MM.1S (cell line): ENCODE data around the gene CAMK1.

Experiments used
- DNase-seq: peaks from one replicate; pipeline ENCODE4 v3.0.0-alpha.2; 2015
- H2AFZ ChIP-seq: fragments of 300-600 bp; sonication (generic); 2 replicates; pipeline ENCODE4 v1.6.0; 2016; ENCODE audit warnings: antibody characterized with exemption, low read length
- H3F3A ChIP-seq: fragments of 300-600 bp; sonication (generic); 2 replicates; pipeline ENCODE4 v1.6.1; 2016; ENCODE audit warnings: mild to moderate bottlenecking, antibody characterized with exemption, low read length, moderate library complexity, mixed read lengths; ENCODE audit not compliant: insufficient read depth
- H3K27ac ChIP-seq: fragments of 300-600 bp; sonication (generic); 2 replicates; pipeline ENCODE4 v1.5.1; 2016; ENCODE audit warnings: mild to moderate bottlenecking, low read length
- H3K27me3 ChIP-seq: fragments of 300-600 bp; sonication (generic); replicated peaks from 2 replicates; pipeline ENCODE4 v1.6.0; 2016; ENCODE audit warnings: low read length; ENCODE audit not compliant: insufficient read depth
- H3K36me3 ChIP-seq: fragments of 300-600 bp; sonication (generic); replicated peaks from 2 replicates; pipeline ENCODE4 v1.6.1; 2016; ENCODE audit warnings: mild to moderate bottlenecking, low read length, mixed read lengths; ENCODE audit not compliant: insufficient read depth
- H3K4me1 ChIP-seq: fragments of 300-600 bp; sonication (generic); 2 replicates; pipeline ENCODE4 v1.6.1; 2016; ENCODE audit warnings: low read length, mixed read lengths
- H3K4me2 ChIP-seq: fragments of 300-600 bp; sonication (generic); 2 replicates; pipeline ENCODE4 v1.6.0; 2016; ENCODE audit warnings: low read depth, low read length
- H3K4me3 ChIP-seq: fragments of 300-600 bp; sonication (generic); 2 replicates; pipeline ENCODE4 v1.5.1; 2016; ENCODE audit warnings: low read length, mixed read lengths
- H3K79me2 ChIP-seq: fragments of 300-600 bp; sonication (generic); 2 replicates; pipeline ENCODE4 v1.6.1; 2016; ENCODE audit warnings: mixed run types, low read length, mixed read lengths
- H3K9ac ChIP-seq: fragments of 300-600 bp; sonication (generic); 2 replicates; pipeline ENCODE4 v1.6.1; 2016; ENCODE audit warnings: low read length, mixed read lengths
- H3K9me2 ChIP-seq: fragments of 300-600 bp; sonication (generic); replicated peaks from 2 replicates; pipeline ENCODE4 v1.6.1; 2016; ENCODE audit warnings: mild to moderate bottlenecking, low read length, mixed read lengths; ENCODE audit not compliant: insufficient read depth
- H3K9me3 ChIP-seq: fragments of 300-600 bp; sonication (generic); replicated peaks from 2 replicates; pipeline ENCODE4 v1.6.1; 2016; ENCODE audit warnings: mild to moderate bottlenecking, low read length, mixed read lengths; ENCODE audit not compliant: insufficient read depth
- H4K20me1 ChIP-seq: fragments of 300-600 bp; sonication (generic); 2 replicates; pipeline ENCODE4 v1.6.1; 2016; ENCODE audit warnings: mild to moderate bottlenecking, low read length, moderate library complexity, mixed read lengths; ENCODE audit not compliant: insufficient read depth
- EZH2 ChIP-seq: fragments of 300-600 bp; sonication (generic); optimal IDR thresholded peaks from 2 replicates; pipeline ENCODE3; 2017; ENCODE audit warnings: low read depth, mild to moderate bottlenecking, antibody characterized with exemption, low read length, mixed read lengths
- EZH2phosphoT487 ChIP-seq: fragments of 300-600 bp; sonication (generic); IDR thresholded peaks from 2 replicates; pipeline ENCODE4 v1.6.1; 2018; ENCODE audit warnings: antibody characterized with exemption, low read length
- TF ChIP-seq, protein P1 (sequence below): fragments of 300-600 bp; sonication (generic); IDR thresholded peaks from 2 replicates; pipeline ENCODE4 v1.5.1; 2016; ENCODE audit warnings: antibody characterized with exemption, low read length, mixed read lengths

Gene CAMK1

DNA sequence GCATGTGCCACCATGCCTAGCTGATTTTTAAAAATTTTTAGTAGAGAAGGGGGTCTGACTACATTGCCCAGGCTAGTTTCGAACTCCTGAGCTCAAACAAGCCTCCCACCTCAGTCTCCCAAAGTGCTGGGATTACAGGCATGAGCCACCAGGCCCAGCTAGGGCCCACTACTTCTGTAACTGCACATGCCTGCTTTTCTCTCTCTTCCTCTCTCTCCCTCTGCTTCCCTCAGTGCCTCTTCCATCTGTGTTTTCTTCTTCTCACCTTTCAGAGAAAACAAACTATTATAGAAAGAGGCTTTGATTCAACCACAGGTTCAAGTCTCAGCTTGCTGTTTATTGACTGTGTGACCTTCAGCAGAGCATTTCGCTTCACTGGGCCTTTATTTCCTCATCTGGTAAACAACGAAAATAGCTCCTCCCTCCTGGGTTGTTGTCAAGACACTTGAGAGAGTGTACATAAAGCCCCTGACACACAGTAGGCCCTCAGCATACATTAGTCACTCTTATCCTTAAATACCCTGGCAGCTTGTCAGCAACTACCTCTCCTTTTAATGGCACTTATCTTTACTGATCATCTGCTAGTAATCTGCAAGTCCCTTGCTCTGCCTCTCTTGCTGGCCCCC lies 12.3 kb upstream of the CAMK1 start:
- Histone ChIP-seq H3K9me2 (no peaks in the 10 kb centered on the region), H3K27ac (no peak overlapping the region), H4K20me1 (no peaks in the 10 kb centered on the region), H3K36me3 (0 out of 2 replicates have a peak, but pooled peaks cover 2% of the 10 kb centered on the region), H3K4me1 (no peaks in the 10 kb centered on the region), H3K9me3 (no peaks in the 10 kb centered on the region), H2AFZ (no peak overlapping the region), H3K79me2 (no peaks in the 10 kb centered on the region), H3K27me3 (no peaks in the 10 kb centered on the region), H3F3A (no peaks in the 10 kb centered on the region), H3K4me2 (no peak overlapping the region), H3K9ac (no peak overlapping the region), H3K4me3 (no peak overlapping the region)
- TF ChIP-seq, protein P1, sequence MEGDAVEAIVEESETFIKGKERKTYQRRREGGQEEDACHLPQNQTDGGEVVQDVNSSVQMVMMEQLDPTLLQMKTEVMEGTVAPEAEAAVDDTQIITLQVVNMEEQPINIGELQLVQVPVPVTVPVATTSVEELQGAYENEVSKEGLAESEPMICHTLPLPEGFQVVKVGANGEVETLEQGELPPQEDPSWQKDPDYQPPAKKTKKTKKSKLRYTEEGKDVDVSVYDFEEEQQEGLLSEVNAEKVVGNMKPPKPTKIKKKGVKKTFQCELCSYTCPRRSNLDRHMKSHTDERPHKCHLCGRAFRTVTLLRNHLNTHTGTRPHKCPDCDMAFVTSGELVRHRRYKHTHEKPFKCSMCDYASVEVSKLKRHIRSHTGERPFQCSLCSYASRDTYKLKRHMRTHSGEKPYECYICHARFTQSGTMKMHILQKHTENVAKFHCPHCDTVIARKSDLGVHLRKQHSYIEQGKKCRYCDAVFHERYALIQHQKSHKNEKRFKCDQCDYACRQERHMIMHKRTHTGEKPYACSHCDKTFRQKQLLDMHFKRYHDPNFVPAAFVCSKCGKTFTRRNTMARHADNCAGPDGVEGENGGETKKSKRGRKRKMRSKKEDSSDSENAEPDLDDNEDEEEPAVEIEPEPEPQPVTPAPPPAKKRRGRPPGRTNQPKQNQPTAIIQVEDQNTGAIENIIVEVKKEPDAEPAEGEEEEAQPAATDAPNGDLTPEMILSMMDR, result no peak
- DNase-seq, result no peak

DNA sequence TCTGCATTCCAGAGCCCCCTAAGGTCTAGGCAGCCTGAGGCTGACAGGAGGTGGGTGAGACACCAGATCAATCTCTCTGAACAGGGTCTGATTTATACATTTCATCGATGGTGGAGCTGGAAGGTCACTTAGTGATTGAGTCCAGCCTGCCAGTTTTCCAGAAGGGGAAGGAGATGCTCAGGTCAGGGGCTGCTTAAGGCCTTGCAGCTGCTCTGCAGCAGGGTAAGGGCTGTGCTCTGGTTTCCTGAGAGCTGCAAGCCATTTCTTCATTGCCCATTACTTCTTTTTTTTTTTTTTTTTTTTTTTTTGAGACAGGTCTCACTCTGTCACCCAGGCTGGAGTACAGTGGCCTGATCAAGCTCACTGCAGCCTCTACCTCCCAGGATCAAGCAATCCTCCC lies 11.8 kb upstream of the CAMK1 start:
- TF ChIP-seq, protein P1, result no peak
- TF ChIP-seq EZH2, result no peak
- no peak for TF ChIP-seq EZH2phosphoT487

DNA sequence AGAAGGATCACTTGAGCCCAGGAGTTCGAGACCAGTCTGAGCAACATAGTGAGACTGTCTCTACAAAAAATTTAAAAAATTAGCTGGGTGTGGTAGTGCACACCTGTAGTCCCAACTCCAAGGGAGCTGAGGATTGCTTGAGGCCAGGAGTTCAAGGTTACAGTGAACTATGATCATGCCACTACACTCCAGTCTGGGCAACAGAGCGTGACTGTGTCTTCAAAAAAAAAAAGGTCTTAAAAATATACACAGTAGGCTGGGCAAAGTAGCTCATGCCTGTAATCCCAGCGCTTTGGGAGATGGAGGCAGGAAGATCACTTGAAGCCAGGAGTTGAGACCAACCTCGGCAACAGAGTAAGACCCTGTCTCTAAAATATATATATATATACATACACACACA lies 11.2 kb upstream of the CAMK1 start:
- no peaks in the 10 kb centered on the region for H3K27me3 ChIP-seq
- H3K4me2 ChIP-seq, result no peak overlapping the region
- no peak overlapping the region for H3K4me3 ChIP-seq
- no peaks in the 10 kb centered on the region for H3F3A ChIP-seq
- no peak for DNase-seq
- H3K9ac ChIP-seq, result no peak overlapping the region
- H3K27ac ChIP-seq, result no peak overlapping the region
- 0 out of 2 replicates have a peak, but pooled peaks cover 2% of the 10 kb centered on the region for H3K36me3 ChIP-seq
- H4K20me1 ChIP-seq, result no peaks in the 10 kb centered on the region
- H3K9me3 ChIP-seq, result no peaks in the 10 kb centered on the region
- H2AFZ ChIP-seq, result no peak overlapping the region
- H3K4me1 ChIP-seq, result no peaks in the 10 kb centered on the region
- H3K79me2 ChIP-seq, result no peaks in the 10 kb centered on the region
- H3K9me2 ChIP-seq, result no peaks in the 10 kb centered on the region
- TF ChIP-seq EZH2 (no peak), EZH2phosphoT487 (no peak)
- TF ChIP-seq, protein P1, result no peak

More for the DNA sequence above, 11.8 kb upstream of the CAMK1 start:
- Histone ChIP-seq H3K4me1 (no peaks in the 10 kb centered on the region), H3K9me3 (no peaks in the 10 kb centered on the region), H3K4me2 (no peak overlapping the region), H3K79me2 (no peaks in the 10 kb centered on the region), H3F3A (no peaks in the 10 kb centered on the region), H2AFZ (no peak overlapping the region), H3K9me2 (no peaks in the 10 kb centered on the region), H3K36me3 (0 out of 2 replicates have a peak, but pooled peaks cover 2% of the 10 kb centered on the region), H3K27ac (no peak overlapping the region), H3K4me3 (no peak overlapping the region), H3K27me3 (no peaks in the 10 kb centered on the region), H3K9ac (no peak overlapping the region), H4K20me1 (no peaks in the 10 kb centered on the region)
- no peak for DNase-seq
